Measurements from ENCODE around the gene APPBP2. TPM values are rescaled to one million over a fixed set of nuclear protein-coding genes. Genes with fewer than 3 reads are reported as not detected.
"Not testable (repeated sequence)": the region's sequence is repeated elsewhere in the genome, so short reads cannot be mapped to it uniquely, and the experiment has no call there.

APPBP2 gene, protein sequence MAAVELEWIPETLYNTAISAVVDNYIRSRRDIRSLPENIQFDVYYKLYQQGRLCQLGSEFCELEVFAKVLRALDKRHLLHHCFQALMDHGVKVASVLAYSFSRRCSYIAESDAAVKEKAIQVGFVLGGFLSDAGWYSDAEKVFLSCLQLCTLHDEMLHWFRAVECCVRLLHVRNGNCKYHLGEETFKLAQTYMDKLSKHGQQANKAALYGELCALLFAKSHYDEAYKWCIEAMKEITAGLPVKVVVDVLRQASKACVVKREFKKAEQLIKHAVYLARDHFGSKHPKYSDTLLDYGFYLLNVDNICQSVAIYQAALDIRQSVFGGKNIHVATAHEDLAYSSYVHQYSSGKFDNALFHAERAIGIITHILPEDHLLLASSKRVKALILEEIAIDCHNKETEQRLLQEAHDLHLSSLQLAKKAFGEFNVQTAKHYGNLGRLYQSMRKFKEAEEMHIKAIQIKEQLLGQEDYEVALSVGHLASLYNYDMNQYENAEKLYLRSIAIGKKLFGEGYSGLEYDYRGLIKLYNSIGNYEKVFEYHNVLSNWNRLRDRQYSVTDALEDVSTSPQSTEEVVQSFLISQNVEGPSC
- 31.1 and 32.1 TPM in 2 replicates for total RNA-seq

DNA sequence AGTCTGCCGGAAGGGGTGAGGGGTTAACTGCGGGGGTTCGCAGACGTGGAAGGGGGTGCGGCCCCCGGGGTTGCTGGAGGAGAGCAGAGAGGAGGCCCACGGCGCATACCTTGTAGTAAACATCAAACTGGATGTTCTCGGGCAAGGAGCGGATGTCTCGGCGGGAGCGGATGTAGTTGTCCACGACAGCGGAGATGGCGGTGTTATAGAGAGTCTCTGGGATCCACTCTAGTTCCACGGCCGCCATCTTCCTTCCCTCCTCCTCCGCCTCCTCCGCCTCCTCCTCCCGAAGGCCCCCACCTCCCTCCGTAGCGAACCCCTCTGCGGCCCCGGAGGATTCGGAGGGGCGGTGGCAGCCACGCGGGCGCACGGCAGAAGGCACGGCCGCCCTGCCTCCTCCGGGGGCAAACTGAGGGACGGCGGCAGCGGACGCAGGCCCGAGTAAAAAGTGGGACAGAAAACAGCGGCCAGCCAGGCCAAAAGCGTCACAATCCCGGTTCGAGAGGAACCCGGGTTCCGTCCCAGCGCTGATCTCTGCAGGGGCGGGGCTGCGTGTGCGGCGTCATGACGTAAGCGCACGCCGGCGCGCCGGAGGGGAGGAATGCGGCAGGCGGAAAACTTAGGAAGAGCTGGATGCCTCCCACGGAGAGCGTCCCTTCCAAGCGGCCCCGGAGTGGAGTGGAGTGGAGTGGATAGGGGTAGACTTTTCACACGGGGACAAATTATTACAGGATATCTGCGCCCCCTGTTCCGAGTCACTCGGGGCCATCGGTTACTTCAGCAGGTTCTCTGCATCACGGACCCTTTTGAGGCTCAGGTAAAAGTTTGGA, at the start of gene APPBP2:
TSS of gene APPBP2 (minus strand) at position 558 of the 830 bp plus-strand sequence. CDS start at position 247, 311 bp downstream.
- intact Hi-C loops (cut with micrococcal nuclease): loop anchor here (1.0 to 10.0 kb wide), 9 partner anchors 43 to 1337 kb away; partner anchors contain the start of genes BCAS3, BRIP1, RPS6KB1 and TUBD1

DNA sequence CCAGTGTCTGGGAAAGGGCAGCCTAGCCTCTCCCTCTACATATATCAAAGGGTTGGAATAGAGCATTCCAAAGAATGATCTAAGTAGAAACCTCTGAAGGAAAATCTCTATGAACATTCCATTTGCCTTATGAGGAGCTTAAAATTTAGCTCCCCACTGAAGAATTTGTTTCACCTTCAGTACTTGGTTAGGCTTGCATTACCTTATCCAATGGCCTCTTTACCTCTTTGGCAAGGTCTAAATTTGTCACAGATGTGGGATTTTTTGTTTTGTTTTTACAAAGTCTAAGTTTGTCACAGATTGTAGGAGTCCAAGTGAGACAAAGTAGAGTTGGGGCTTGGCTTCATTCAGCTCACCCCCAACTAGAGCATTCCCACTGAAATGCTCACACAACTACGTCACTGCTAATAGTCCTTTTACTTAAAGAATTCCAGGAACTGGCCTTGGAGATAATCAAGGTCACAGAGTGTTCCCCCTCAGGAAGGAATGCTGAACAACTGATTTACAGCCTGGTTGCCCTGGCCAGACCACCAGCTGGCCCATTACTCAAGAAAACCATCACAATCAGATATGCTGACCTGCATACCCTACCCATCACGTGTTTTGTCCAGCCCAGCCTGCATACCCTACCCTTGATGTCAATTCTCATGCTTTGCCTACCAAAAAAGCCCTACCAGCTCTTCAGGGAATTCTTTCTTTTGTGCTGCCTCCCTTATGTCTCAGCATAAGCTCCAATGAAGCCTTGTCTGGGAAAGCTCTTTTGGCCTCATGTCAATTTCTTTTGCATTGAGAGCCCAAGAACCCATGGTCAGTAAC, 47.4 kb upstream of the APPBP2 start:
- intact Hi-C loops (cut with micrococcal nuclease): no loop called here

DNA sequence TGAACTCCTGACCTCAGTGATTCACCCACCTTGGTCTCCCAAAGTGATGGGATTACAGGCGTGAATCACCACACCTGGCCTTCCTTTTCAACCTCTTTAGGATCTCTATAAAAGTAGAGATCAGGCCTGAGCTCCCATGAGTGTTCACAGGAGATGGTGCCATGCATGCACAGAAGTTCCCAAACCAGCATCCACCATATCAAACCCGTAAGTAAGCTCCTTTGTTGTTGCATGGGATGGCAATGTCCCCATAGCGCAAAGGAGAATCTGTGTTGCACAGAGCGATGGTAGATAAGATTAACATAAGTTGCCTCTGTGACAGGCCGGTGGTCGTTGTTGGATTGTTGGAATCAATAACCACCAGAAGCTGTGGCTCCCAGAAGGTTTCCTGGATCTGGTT, 39.2 kb upstream of the APPBP2 start:
- intact Hi-C loops (cut with micrococcal nuclease): no loop called here

DNA sequence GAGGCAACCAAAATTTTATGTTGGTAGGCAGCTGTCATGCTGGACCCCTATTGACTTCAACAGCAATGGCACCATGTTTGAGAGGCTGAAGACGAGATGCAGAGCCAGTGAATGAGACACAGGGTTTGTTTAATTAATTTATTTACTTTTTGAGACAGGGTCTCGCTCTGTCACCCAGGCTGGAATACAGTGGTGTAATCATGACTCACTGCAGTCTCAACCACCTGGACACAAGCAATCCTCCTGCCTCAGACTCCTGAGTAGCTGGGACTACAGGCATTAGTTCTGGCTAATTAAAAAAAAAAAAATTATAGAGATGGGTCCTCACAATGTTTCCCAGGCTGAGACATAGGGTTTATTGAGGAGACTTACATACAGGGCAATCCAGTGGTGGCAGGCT, 37.7 kb upstream of the APPBP2 start:
- intact Hi-C loops (cut with micrococcal nuclease): no loop called here

DNA sequence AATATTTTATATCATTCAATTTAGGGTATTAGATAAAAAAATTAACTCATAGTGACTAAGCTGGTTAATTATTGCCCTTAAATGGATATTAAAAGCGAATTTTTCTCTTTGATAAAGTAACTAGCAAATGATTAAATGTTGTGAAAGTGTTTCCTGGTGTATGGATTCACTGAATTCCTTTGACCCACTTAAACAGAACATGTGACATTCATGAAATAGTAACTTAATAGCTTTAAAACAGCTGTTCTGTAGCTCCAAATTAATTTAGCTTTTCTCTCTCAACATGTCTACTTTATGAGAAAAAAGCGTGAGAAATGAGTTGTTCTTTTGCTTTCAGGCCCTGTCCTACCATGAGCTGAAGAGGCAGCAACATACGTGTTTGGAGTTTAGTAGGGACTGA, 36.4 kb upstream of the APPBP2 start:
- intact Hi-C loops (cut with micrococcal nuclease): no loop called here

DNA sequence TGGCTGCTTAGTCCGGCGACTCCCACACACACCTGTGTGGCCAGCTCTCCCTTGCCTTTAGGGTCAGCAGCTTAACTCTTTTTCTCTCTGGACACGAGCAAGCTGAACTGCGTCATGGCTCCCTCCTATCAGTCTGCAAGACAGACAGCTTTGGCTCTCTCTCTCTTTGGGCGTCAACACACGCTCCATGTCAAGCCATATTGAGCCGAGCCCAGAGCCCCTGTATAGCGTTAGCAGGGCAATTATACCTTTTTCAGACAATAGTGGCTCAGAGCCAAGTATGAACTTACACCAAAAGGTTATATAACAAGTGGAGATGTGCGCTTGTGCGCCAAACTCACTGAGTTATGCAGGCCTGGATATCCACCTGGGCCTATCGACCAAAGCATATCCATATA, 34.8 kb upstream of the APPBP2 start:
- intact Hi-C loops (cut with micrococcal nuclease): no loop called here

DNA sequence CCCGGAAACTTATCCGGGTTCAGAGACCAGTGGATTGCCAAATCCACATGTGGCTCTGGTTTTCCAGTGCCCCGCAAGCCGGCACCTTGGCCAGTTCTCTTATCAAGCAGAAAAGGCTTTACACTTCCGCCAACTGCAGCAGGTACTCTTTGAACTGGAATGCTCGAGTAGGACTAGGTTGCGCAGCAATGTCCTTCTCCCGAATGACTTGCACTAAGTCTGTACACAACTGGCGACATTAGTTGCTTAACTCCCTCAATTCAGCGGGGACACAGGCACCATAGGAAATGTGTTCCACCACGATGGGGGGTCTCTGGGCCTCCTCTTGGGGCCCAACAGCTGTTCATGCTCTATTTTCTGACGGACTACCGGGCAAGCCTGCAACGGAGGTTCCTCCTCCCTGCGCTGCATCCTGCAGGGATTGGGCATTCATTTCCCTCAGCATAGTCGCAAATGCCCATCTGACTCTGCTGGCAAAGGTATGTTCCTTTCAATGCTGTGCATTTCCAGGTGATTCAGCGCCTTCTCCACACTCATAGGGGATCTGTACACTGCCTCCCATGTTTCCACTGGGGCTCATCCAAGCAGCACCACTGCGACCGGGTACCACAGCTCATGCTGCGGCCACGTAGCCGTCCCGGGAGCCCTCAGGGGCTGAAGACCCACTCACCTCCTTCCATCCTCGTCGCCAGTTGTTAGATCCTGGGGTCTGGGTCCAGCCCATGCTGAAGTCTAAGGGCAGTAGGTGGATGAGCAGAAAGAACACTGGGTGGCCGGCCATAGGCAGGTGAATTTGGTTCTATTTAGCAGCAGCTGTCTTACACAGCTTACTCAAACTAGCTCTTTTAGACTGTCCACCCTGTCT, 34.2 kb upstream of the APPBP2 start:
- intact Hi-C loops (cut with micrococcal nuclease): no loop called here

DNA sequence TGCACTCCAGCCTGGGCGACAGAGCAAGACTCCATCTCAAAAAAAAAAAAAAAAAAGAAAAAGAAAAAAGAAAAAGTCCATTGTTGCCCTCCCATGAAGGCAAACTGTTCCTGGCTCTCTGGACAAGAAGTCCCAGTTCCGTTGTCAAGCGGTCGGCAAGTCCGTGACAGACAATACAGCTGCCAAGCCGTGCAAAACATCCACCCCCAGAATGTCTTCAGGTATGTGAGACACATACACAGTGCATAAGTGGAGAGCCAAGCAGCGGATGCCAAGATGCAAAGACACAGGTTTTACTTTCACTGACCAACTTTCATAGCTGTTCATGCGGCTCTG, 33.6 kb upstream of the APPBP2 start:
- intact Hi-C loops (cut with micrococcal nuclease): no loop called here

DNA sequence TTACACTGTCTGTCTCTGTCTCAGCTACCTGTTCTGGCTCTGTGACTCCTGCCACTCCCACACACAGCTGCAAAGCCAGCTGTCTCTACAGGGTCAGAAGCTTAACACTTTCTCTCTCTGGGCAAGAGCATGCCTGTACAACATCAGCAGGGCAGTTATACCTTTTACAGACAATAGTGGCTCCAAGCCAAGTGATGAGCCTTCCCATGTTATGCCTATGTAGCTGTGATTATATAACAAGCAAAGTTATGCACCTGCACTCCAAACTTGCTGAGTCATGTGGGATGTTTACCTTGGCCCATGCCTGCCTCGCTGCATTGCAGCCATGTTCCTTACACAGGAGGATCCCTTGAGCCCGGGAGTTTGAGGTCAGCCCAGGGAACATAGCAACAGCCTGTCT, 31.8 kb upstream of the APPBP2 start:
- intact Hi-C loops (cut with micrococcal nuclease): no loop called here

DNA sequence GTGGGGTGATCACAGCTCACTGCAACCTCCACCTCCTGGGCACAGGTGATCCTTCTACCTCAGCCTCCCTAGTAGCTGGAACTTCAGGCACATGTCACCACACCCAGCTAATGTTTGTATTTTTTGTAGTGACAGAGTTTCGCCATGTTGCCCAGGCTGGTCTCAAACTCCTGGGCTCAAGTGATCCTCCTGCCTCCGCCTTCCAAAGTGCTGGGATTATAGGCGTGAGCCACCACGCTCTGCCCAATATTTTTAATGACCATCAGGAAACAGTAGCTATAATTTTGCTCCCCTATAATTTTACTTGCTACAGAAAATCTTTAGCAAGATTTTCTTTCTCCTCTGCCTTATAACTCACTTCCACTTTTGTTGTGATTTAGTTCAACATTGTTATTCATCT, 29.7 kb upstream of the APPBP2 start:
- intact Hi-C loops (cut with micrococcal nuclease): no loop called here

DNA sequence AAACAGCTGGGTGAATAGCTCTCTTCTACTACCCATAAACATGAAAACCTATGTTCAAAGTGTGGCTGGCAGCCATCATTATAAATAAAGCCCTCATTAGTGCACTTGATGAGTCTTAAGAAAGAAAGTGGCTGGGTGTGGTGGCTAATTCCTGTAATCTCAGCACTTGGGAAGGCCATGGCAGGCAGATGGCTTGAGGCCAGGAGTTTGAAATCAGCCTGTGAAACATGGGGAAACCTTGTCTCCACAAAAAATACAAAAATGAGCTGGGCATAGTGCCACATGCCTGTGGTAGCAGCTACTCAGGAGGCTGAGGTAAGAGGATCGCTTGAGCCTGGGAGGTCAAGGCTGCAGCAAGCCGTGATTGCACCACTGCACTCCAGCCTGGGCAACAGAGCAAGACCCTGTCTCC, 28.3 kb upstream of the APPBP2 start:
- intact Hi-C loops (cut with micrococcal nuclease): no loop called here

DNA sequence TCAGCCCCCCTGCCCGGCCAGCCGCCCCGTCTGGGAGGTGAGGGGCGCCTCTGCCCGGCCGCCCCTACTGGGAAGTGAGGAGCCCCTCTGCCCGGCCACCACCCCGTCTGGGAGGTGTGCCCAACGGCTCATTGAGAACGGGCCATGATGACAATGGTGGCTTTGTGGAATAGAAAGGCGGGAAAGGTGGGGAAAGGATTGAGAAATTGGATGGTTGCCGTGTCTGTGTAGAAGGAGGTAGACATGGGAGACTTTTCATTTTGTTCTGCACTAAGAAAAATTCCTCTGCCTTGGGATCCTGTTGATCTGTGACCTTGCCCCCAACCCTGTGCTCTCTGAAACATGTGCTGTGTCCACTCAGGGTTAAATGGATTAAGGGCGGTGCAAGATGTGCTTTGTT, 26.2 kb upstream of the APPBP2 start:
- intact Hi-C loops (cut with micrococcal nuclease): not testable (repeated sequence)

DNA sequence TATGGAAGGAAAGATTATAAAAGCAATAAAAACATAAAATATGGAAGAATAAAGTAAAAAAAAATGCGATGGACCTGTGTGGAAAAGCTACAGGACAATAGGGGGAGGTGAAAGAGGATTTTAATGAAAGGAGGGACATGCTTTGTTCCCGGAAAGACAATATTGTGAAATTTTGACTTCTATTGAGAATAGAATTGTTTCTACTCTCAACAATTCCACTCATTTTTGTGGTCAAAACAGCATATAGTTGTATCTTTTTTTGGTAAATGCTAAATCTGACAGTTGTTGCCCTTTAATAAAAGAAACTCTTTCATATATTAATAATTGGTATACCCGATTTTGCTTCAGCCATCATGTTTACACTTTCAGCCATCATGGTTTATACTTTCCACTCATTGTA, 22.9 kb upstream of the APPBP2 start:
- intact Hi-C loops (cut with micrococcal nuclease): no loop called here

DNA sequence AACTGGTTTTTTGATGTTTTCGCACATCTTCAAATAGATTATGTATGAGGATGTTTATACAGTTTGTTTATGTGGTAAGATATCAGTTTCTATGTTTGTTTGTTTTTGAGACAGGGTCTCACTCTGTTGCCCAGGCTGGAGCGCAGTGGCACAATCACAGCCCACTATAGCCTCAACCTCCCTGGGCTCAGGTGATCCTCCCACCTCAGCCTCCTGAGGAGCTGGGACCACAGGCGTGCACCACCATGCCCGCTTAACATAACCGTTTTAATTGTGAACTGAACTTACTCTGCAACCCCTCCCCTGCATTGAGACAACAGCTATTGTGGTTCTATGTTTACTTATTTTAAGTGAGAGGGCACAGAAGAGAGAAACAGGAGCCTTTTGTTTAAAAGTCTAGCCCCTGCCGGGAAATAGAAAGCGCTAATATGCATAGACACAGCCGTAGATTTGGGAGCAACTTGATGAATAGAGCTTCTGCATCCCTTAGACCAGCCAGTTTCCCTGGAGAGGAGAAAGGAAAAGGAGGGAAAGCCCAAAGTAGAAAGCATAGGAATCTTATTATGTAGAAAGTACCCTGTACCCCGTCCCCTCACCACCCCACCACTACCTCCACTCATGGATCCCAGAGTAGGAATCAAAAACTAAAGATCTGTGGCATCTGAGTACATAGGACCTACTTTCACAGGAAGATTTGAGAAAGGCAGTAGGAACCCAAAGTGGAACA, 19.6 kb upstream of the APPBP2 start:
- intact Hi-C loops (cut with micrococcal nuclease): no loop called here

DNA sequence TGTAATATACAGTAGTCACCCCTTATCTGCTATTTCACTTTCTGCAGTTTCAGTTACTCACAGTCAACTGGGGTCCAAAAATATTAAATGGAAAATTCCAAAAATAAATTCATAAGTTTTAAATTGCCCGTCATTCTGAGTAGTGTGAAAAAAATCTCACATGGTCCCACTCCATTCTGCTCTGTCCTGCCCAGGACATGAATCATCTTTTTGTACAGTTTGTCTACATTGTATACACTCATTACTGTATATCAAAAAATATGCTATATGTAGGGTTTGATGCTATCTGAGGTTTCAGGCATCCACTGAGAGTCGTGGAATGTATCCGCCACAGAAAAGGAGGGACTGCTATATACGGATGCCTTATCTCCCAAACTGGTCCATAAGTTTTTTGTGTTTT, 16.0 kb upstream of the APPBP2 start:
- intact Hi-C loops (cut with micrococcal nuclease): no loop called here

DNA sequence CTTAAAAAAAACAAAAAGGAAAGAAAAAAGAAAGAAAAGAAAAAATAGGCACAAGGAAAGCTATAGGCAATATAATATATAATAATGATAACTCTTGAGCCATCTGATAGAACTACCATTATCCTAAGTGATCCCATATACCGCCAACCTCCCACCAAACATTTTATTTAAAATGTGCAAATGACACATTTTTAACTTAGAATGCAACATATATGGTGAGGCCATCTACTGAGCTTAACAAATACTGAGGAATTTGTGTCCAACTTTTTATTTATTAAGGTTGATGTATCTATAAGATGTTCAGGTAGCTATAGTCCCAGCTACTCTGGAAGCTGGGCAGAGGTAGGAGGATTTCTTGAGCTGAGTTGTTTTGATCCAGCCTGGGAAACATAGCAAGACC, 14.4 kb upstream of the APPBP2 start:
- intact Hi-C loops (cut with micrococcal nuclease): no loop called here

DNA sequence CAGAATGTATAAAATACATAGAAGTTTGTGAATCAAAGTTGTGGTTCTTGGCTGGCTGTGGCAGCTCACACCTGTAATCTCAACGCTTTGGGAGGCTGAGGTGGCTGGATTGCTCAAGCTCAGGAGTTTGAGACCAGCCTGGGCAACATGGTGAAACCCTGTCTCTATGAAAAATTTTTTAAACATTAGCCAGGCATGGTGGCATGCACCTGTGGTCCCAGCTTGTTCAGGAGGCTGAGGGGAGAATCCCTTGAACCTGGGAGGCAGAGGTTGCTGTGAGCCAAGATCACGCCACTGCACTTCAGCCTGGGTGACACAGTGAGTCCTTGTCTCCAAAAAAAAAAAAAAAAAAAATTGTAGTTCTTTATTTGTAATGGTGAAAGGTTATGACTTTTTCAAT, 13.8 kb upstream of the APPBP2 start:
- intact Hi-C loops (cut with micrococcal nuclease): no loop called here

DNA sequence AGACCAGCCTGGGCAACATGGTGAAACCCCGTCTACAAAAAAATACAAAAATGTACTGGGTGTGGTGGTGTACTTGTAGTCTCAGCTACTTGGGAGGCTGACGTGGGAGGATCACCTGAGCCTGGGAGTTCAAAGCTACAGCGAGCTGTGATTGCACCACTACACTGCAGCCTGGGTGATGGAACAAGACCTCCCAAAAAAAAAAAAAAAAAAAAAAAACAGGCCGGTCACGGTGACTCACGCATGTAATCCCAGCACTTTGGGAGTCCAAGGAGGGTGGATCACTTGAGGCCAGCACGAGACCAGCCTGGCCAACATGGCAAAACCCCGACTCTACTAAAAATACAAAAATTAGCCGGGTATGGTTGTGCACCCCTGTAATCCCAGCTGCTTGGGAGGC, 12.7 kb upstream of the APPBP2 start:
- intact Hi-C loops (cut with micrococcal nuclease): no loop called here

DNA sequence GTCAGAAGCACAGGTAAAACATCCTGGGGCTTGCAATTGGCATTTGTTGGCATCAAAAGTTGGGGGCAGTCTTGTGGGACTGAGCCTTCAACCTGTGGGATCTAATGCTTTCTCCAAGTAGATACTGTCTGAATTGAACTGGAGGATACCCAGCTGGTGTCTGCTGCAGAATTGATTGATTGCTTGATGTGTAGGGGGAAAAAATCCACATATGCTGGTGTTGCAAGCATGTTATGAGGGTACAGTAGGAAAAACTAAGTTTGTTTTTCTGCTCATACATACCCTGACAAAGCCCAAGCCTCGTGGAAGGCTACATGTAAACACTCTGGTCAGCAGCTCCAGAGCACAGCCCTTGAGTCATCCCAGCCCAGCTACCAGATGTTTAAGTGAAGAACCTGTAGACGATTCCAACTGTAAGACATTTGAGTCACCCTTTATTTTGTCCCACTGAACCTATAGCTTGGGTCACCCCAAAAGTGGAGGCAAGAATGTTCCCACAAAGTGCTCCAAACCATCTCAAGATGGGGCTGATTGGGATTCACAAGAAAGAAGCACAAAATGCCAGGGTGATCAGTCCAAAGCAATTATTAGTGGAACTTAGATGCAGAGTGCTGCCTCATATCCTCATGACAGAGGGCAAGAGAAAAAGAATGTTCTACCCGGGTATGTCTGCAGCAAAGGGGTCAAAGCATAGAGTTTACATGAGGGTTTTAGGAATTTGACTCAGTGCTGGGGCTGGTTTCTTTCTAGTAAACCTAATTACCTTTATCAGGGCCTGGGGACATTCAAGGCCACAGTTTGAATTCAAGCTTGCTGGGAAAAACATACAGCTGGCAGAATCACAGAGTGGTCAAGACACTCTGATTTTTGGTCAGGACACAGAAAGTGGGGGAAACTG, 9.6 kb upstream of the APPBP2 start:
- intact Hi-C loops (cut with micrococcal nuclease): no loop called here

Measured in T-helper 1 cell treated with Interleukin-12 subunit alpha and Interleukin-12 subunit beta and Interleukin-4 antibody, amounts not matched to agents 30 ng/mL and 1 ng/mL, for 36 hours (primary cell).